ENCODE measurements around the gene TSEN2. TPM values are rescaled to one million over a fixed set of nuclear protein-coding genes. Genes with fewer than 3 reads are reported as not detected.

TSEN2 gene
- total and polyA plus RNA-seq, 11 donors: 14.3 to 22.3 (median 18.4) TPM

DNA sequence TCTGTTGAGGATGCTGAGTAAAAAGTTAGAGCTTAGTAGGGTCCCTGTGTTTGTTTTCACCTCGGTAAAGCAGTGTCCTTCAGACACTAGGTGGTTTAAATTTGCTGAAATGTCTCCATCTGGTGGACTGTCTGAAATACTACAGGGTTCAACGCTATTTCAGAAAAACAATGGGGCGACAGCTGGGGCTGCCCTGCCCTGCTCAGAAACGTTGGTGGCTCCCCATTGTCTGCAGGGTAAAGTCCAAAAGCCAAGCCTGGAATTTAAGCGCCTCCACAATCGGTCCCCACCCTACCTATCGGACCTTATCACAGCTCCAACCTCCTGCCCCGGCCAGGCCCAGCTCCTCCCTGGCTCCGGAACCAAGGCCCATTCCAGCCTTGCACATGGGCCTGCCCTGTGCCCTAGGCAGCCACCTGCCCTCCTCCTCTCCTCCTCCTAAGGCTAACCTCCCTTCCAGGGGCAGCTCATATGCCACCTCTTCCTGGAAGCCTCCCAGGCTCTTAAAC is 4.3 kb upstream of the TSEN2 start:
- peak in 2 of 5 donors; percentile 37 to 43 for DNase-seq
- intact Hi-C loops (cut with DNase I): loop anchor here (1.0 to 10.0 kb wide), 12 partner anchors 43 to 345 kb away; partner anchors contain the start of genes PPARG (in 10 of the 10) and RAF1 (in 1 of the 10)
- Histone ChIP-seq H3K4me3 (no peak overlapping the region), H3K27ac (peak overlapping the region in 2 of 12 donors; percentile 23 to 51), H3K4me1 (peaks cover 0 to 38% (median 14%) of the 10 kb centered on the region in 12 donors), H3K9me3 (no peaks in the 10 kb centered on the region), H3K36me3 (no peaks in the 10 kb centered on the region), H3K27me3 (no peaks in the 10 kb centered on the region)
- peak in 3 of 4 donors; percentile 47 to 55 (median 50) for ATAC-seq
- 15 to 21% (median 18%) methylated on average over 7 to 9 of the region's 9 CpGs for WGBS, 4 donors
- TF ChIP-seq, protein P1, sequence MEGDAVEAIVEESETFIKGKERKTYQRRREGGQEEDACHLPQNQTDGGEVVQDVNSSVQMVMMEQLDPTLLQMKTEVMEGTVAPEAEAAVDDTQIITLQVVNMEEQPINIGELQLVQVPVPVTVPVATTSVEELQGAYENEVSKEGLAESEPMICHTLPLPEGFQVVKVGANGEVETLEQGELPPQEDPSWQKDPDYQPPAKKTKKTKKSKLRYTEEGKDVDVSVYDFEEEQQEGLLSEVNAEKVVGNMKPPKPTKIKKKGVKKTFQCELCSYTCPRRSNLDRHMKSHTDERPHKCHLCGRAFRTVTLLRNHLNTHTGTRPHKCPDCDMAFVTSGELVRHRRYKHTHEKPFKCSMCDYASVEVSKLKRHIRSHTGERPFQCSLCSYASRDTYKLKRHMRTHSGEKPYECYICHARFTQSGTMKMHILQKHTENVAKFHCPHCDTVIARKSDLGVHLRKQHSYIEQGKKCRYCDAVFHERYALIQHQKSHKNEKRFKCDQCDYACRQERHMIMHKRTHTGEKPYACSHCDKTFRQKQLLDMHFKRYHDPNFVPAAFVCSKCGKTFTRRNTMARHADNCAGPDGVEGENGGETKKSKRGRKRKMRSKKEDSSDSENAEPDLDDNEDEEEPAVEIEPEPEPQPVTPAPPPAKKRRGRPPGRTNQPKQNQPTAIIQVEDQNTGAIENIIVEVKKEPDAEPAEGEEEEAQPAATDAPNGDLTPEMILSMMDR (IDR thresholded peaks at IDR 0.05): peak; percentile 67 to 87 (median 82)
- TF ChIP-seq POLR2A (IDR thresholded peaks at IDR 0.05): no peak

DNA sequence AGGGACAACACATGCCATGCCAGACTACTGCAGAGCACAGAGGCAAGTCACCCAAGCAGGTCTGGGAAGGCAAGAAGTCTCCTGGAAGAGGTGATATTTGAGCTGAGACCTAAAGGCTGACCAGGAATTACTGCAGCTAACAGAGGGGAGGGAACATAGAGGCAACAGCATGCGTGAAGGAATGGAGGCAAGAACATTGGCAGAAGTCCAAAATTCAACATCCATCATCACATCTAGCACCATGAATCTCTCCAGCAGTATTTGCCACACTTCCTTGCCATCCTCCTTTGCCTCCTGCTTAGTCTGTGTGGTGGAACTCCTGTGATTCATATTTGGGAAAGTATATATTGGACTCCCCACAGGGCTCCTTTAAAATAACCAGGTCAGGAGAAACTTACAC is 870 bp upstream of the TSEN2 start:
- WGBS, 4 donors: 19 to 28% (median 23%) methylated on average over 1 of the region's 1 CpG
- ATAC-seq (no peak), DNase-seq (no peak)
- Histone ChIP-seq H3K9me3 (no peaks in the 10 kb centered on the region), H3K36me3 (peaks cover 0 to 6% (median 0%) of the 10 kb centered on the region in 9 donors), H3K27ac (peak overlapping the region in 6 of 12 donors; percentile 44 to 84 (median 82)), H3K4me1 (peaks cover 0 to 41% (median 20%) of the 10 kb centered on the region in 12 donors), H3K4me3 (peak overlapping the region in 10 of 12 donors; percentile 74 to 94 (median 79)), H3K27me3 (no peaks in the 10 kb centered on the region)
- intact Hi-C loops (cut with DNase I): loop anchor here in 7 of 10 donors (5.0 to 10.0 kb wide), 4 partner anchors 46 to 196 kb away; partner anchors contain the start of genes PPARG (in 6 of the 7) and RAF1 (in 1 of the 7)
- TF ChIP-seq, protein P1 (IDR thresholded peaks at IDR 0.05): no peak
- TF ChIP-seq POLR2A (IDR thresholded peaks at IDR 0.05): no peak

DNA sequence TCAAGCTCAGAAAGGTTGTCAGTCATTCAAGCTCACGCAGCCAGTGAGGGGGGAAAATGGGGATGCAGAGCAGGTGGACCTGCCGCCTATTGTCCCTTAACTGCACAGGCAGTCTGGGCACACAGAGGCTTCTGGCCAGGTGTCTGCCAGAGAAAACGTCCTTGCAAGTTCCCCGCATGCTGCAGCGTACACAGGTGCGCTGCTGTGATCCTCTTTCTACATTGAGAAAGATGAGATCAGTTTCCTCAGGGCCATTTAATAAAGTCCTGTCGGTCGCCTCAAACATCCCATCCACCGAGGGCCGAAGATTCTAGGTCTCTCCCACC is 445 bp upstream of the TSEN2 start:
- ATAC-seq (peak in 1 of 4 donors; percentile 2), DNase-seq (no peak)
- H3K27ac ChIP-seq: peak overlapping the region in 10 of 12 donors; percentile 44 to 86 (median 82)
- H3K9me3 ChIP-seq: no peaks in the 10 kb centered on the region
- H3K4me1 ChIP-seq: peaks cover 0 to 41% (median 20%) of the 10 kb centered on the region in 12 donors
- H3K27me3 ChIP-seq: no peaks in the 10 kb centered on the region
- peaks cover 0 to 6% (median 0%) of the 10 kb centered on the region in 9 donors for H3K36me3 ChIP-seq
- intact Hi-C loops (cut with DNase I): loop anchor here in 7 of 10 donors (5.0 to 10.0 kb wide), 4 partner anchors 47 to 197 kb away; partner anchors contain the start of genes PPARG (in 6 of the 7) and RAF1 (in 1 of the 7)
- H3K4me3 ChIP-seq: peak overlapping the region in 11 of 12 donors; percentile 58 to 94 (median 78)
- TF ChIP-seq, protein P1 (IDR thresholded peaks at IDR 0.05): no peak
- TF ChIP-seq POLR2A (IDR thresholded peaks at IDR 0.05): no peak
- 3 to 7% (median 4%) methylated on average over 9 to 10 of the region's 10 CpGs for WGBS, 4 donors

DNA sequence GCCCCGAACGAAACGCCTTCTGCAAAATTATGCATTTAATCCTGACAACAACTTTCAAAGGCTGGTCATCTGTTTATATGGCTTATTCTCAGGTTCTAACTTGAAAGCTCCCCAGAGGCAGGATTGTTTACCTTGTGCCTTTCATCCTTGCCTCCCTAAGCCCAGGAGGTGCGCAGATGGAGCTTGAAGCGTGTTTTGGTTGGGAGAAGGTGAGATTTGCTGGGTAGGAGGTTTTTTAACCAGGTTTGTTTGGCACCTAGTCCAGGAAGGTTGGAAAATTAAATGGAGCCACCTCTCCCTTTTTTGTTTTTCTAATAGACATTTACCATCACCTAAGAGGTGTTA is 675 bp downstream of the TSEN2 start:
- DNase-seq: no peak
- 1 to 5% (median 4%) methylated on average over 5 of the region's 5 CpGs for WGBS, 4 donors
- H3K27me3 ChIP-seq: no peaks in the 10 kb centered on the region
- ATAC-seq: no peak
- H3K27ac ChIP-seq: peak overlapping the region in 11 of 12 donors; percentile 44 to 86 (median 82)
- intact Hi-C loops (cut with DNase I): loop anchor here in 7 of 10 donors (5.0 to 10.0 kb wide), 4 partner anchors 48 to 198 kb away; partner anchors contain the start of genes PPARG (in 6 of the 7) and RAF1 (in 1 of the 7)
- peaks cover 0 to 6% (median 0%) of the 10 kb centered on the region in 9 donors for H3K36me3 ChIP-seq
- peaks cover 0 to 35% (median 17%) of the 10 kb centered on the region in 12 donors for H3K4me1 ChIP-seq
- TF ChIP-seq, protein P1 (IDR thresholded peaks at IDR 0.05): no peak
- no peak for TF ChIP-seq POLR2A (IDR thresholded peaks at IDR 0.05)
- H3K4me3 ChIP-seq: peak overlapping the region; percentile 58 to 94 (median 78)
- H3K9me3 ChIP-seq: no peaks in the 10 kb centered on the region
